NT2/D1 (cell line): ENCODE measurements around the gene BRAT1.
"Not testable (repeated sequence)": the region's sequence is repeated elsewhere in the genome, so short reads cannot be mapped to it uniquely, and the experiment has no call there.

Experiments
- DNase-seq: peaks from one replicate; pipeline ENCODE4 v3.0.0-alpha.2; 2011; ENCODE audit warnings: low read depth, low spot score
- H3K27me3 ChIP-seq: 2 replicates; pipeline ENCODE4 v1.6.0; 2011; ENCODE audit warnings: mild to moderate bottlenecking; ENCODE audit not compliant: insufficient read length, insufficient read depth
- H3K36me3 ChIP-seq: 2 replicates; pipeline ENCODE4 v1.6.1; 2011; ENCODE audit warnings: mild to moderate bottlenecking, low read length, mixed read lengths; ENCODE audit not compliant: insufficient read depth, insufficient read length
- H3K4me1 ChIP-seq: 2 replicates; pipeline ENCODE4 v1.5.1; 2011; ENCODE audit not compliant: insufficient read depth, insufficient read length
- H3K4me3 ChIP-seq: 2 replicates; pipeline ENCODE4 v1.5.1; 2011; ENCODE audit warnings: low read depth; ENCODE audit not compliant: insufficient read length
- H3K9ac ChIP-seq: 2 replicates; pipeline ENCODE4 v1.6.0; 2011; ENCODE audit warnings: low read depth; ENCODE audit not compliant: insufficient read length
- H3K9me3 ChIP-seq: 2 replicates; pipeline ENCODE4 v1.5.1; 2011; ENCODE audit warnings: mild to moderate bottlenecking, low read length; ENCODE audit not compliant: insufficient read depth
- SUZ12 ChIP-seq: IDR thresholded peaks from 2 replicates; pipeline ENCODE4 v1.6.1; 2011; ENCODE audit not compliant: insufficient read length, insufficient read depth; ENCODE audit errors: extremely low read depth
- YY1 ChIP-seq: IDR thresholded peaks from 2 replicates; pipeline ENCODE4 v1.6.1; 2011; ENCODE audit not compliant: insufficient read length, insufficient read depth
- ZNF274 ChIP-seq: IDR thresholded peaks from 2 replicates; pipeline ENCODE4 v1.6.1; 2011; ENCODE audit warnings: mild to moderate bottlenecking, low read depth, low read length

Gene BRAT1

GRCh38 chr7:2566890-2567678 lies 11.8 kb upstream of the BRAT1 start:
- H3K27me3 ChIP-seq: no peaks in the 10 kb centered on the region
- TF ChIP-seq ZNF274 (no peak), SUZ12 (no peak), YY1 (no peak)
- no peaks in the 10 kb centered on the region for H3K9me3 ChIP-seq
- H3K9ac ChIP-seq: peak overlapping the region; percentile 29
- H3K4me3 ChIP-seq: no peak overlapping the region
- peaks cover 7% of the 10 kb centered on the region for H3K36me3 ChIP-seq
- peaks cover 14% of the 10 kb centered on the region for H3K4me1 ChIP-seq
- DNase-seq: no peak

DNA sequence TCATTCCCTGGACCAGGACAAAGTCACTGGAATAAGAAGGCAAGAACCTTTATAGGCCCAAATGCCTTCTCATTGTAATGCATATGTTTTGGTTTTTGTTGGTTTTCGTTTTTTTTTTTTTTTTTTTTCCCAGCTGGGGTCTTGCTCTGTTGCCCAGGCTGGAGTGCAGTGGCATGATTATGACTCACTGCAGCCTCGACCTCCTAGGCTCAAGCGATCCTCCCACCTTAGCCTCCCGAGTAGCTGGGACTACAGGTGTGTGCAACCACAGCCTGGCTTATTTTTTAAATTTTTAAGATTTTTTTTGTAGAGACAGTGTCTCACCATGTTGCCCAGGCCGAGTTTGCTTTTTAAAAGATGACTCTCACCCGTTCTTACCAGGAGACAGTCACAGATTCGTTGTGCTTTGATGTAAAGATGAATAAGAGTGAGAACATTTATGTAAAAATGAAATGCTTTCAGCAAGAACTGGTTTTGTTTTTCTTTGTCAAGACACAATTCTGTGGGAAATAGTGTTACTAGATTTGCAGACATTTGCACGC lies 11.1 kb upstream of the BRAT1 start:
- Histone ChIP-seq H3K4me1 (peaks cover 14% of the 10 kb centered on the region), H3K9me3 (no peaks in the 10 kb centered on the region), H3K36me3 (peaks cover 7% of the 10 kb centered on the region), H3K4me3 (no peak overlapping the region), H3K27me3 (no peaks in the 10 kb centered on the region), H3K9ac (no peak overlapping the region)
- TF ChIP-seq ZNF274 (no peak), SUZ12 (no peak), YY1 (no peak)
- DNase-seq: no peak

DNA sequence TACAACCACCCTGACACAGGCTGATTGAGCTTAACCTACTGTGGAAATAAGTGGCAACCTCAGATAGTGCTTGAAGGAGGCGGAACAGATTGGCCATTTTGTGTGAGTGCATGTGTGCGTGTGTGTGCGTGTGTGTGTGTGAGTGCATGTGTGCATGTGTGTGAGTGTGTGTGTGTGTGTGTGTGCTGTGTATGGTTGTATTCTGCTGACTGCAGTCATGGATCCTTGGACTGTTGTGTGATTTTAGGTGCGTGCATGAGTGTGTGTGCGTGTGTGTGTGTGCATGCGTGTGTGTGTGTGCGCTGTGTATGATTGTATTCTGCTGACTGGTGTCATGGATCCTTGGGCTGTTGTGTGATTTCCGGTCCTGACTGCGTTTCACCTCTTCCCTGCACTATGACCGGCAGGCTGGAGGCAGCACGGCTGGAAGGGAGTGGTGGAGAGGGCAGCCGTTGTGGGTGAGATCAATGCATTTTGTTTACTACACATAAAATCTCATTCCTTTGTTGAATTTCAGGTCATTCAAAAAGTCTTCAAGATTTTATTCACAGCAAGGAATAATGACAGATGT lies 9.7 kb upstream of the BRAT1 start:
- no peak for DNase-seq
- Histone ChIP-seq H3K4me1 (peaks cover 16% of the 10 kb centered on the region), H3K9ac (no peak overlapping the region), H3K36me3 (peaks cover 7% of the 10 kb centered on the region), H3K27me3 (no peaks in the 10 kb centered on the region), H3K9me3 (no peaks in the 10 kb centered on the region), H3K4me3 (no peak overlapping the region)
- TF ChIP-seq ZNF274 (no peak), YY1 (no peak), SUZ12 (no peak)

DNA sequence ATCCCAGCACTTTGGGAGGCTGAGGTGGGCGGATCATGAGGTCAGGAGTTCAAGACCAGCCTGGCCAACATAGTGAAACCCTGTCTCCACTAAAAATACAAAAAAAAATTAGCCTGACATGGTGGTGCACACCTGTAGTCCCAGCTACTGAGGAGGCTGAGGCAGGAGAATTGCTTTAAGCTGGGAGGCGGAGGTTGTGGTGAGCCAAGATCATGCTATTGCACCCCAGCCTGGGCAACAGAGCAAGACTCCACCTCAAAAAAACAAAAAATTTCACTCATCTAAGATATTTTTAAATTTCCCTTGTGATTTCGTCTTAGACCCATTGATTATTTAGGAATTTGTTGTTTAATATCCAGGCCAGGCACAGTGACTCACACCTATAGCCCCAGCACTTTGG lies 8.6 kb upstream of the BRAT1 start:
- peaks cover 16% of the 10 kb centered on the region for H3K4me1 ChIP-seq
- H3K9ac ChIP-seq, H3K9me3 ChIP-seq: not testable (repeated sequence)

GRCh38 chr7:2559283-2559950 lies 4.1 kb upstream of the BRAT1 start:
- Histone ChIP-seq H3K36me3 (peaks cover 3% of the 10 kb centered on the region), H3K9me3 (no peaks in the 10 kb centered on the region), H3K4me1 (peaks cover 2% of the 10 kb centered on the region), H3K9ac (peak overlapping the region; percentile 95), H3K4me3 (peak overlapping the region; percentile 91), H3K27me3 (no peaks in the 10 kb centered on the region)
- TF ChIP-seq ZNF274: no peak
- no peak for TF ChIP-seq SUZ12
- no peak for TF ChIP-seq YY1
- no peak for DNase-seq

More for the DNA sequence above, 8.6 kb upstream of the BRAT1 start:
- H3K36me3 ChIP-seq, DNase-seq, H3K27me3 ChIP-seq, H3K4me3 ChIP-seq: not testable (repeated sequence)

GRCh38 chr7:2558629-2559282 lies 3.4 kb upstream of the BRAT1 start, which contains the start of gene IQCE:
TSS of gene IQCE (plus strand) at chr7:2558979. CDS start at chr7:2559182, 203 bp downstream.
- H3K4me3 ChIP-seq: peak within 1 kb of the TSS; percentile 91
- H3K9ac ChIP-seq: peak within 1 kb of the TSS; percentile 95
- H3K36me3 ChIP-seq: peaks cover 7% of the 10 kb centered on the region
- H3K27me3 ChIP-seq: no peaks in the 10 kb centered on the region
- peak; percentile 97 for DNase-seq
- TF ChIP-seq ZNF274 (no peak), SUZ12 (no peak), YY1 (no peak)
- H3K4me1 ChIP-seq: peaks cover 8% of the 10 kb centered on the region
- H3K9me3 ChIP-seq: no peaks in the 10 kb centered on the region

GRCh38 chr7:2554661-2555111 lies 638 bp downstream of the BRAT1 start:
- no peaks in the 10 kb centered on the region for H3K27me3 ChIP-seq
- H3K9ac ChIP-seq: peak overlapping the region; percentile 98
- peak overlapping the region; percentile 73 for H3K4me3 ChIP-seq
- no peak for DNase-seq
- peaks cover 28% of the 10 kb centered on the region for H3K36me3 ChIP-seq
- TF ChIP-seq ZNF274 (no peak), SUZ12 (no peak), YY1 (no peak)
- no peaks in the 10 kb centered on the region for H3K9me3 ChIP-seq
- H3K4me1 ChIP-seq: peaks cover 6% of the 10 kb centered on the region
